ENCODE measurements around the gene SNX25. TPM values are rescaled to one million over a fixed set of nuclear protein-coding genes. Genes with fewer than 3 reads are reported as not detected.

SNX25 gene
- total and polyA plus RNA-seq, 4 donors = 2.8 to 13.9 (median 5.0) TPM

DNA sequence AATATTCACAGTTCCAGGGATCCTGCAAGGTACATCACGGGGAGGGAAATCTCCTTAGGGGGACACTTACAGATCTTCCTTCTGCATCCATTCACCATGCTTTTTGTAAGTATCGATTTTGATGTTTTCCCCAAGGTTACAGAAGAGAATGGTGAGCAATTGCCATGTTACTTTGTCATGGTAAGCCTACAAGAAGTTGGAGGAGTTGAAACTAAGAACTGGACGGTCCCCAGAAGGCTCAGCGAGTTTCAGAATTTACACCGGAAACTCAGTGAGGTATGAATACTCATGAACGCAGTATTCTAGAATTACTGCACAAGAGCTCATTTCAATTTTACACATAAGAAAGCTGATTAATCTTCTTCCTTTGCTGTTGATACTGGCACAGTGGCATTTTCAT lies 132.4 kb downstream of the SNX25 start:
- no peak for DNase-seq (ENCODE audit: low spot score)
- H3K27ac ChIP-seq (ENCODE audit: low read depth in 1 of 2, low read length in 2 of 2) = no peak overlapping the region
- no peaks in the 10 kb centered on the region for H3K27me3 ChIP-seq (ENCODE audit: control insufficient read depth in 4 of 4, insufficient read depth in 4 of 4, low read length in 3 of 4)
- peaks cover 0 to 10% (median 5%) of the 10 kb centered on the region in 4 donors for H3K36me3 ChIP-seq (ENCODE audit: control insufficient read depth in 4 of 4, insufficient read depth in 3 of 4, low read depth in 1 of 4, low read length in 3 of 4)
- WGBS = 93% methylated on average over 6 of the region's 6 CpGs
- no peak overlapping the region for H3K4me3 ChIP-seq (ENCODE audit: low read depth in 1 of 3, low read length in 3 of 3)
- H3K4me1 ChIP-seq (ENCODE audit: control insufficient read depth in 4 of 4, insufficient read depth in 4 of 4, low read length in 3 of 4) = no peaks in the 10 kb centered on the region
- no peaks in the 10 kb centered on the region for H3K9me3 ChIP-seq (ENCODE audit: control insufficient read depth in 4 of 4, low read length in 3 of 4)
- no peak overlapping the region for H3K9ac ChIP-seq (ENCODE audit: low read depth in 1 of 2, low read length in 2 of 2)
- TF ChIP-seq YY1 (IDR thresholded peaks at IDR 0.05) (no peak), EGR1 (IDR thresholded peaks at IDR 0.05; ENCODE audit: low read depth in 2 of 2) (no peak), HNF4G (IDR thresholded peaks at IDR 0.05) (no peak), RAD21 (IDR thresholded peaks at IDR 0.05) (no peak), JUND (IDR thresholded peaks at IDR 0.05) (no peak), GABPA (IDR thresholded peaks at IDR 0.05 in 1 of 2, conservative IDR thresholded peaks at IDR 0.05 in 1 of 2) (no peak), RXRA (IDR thresholded peaks at IDR 0.05) (no peak), MAX (IDR thresholded peaks at IDR 0.05) (no peak), TAF1 (conservative IDR thresholded peaks at IDR 0.05) (no peak)
- TF ChIP-seq, protein P1, sequence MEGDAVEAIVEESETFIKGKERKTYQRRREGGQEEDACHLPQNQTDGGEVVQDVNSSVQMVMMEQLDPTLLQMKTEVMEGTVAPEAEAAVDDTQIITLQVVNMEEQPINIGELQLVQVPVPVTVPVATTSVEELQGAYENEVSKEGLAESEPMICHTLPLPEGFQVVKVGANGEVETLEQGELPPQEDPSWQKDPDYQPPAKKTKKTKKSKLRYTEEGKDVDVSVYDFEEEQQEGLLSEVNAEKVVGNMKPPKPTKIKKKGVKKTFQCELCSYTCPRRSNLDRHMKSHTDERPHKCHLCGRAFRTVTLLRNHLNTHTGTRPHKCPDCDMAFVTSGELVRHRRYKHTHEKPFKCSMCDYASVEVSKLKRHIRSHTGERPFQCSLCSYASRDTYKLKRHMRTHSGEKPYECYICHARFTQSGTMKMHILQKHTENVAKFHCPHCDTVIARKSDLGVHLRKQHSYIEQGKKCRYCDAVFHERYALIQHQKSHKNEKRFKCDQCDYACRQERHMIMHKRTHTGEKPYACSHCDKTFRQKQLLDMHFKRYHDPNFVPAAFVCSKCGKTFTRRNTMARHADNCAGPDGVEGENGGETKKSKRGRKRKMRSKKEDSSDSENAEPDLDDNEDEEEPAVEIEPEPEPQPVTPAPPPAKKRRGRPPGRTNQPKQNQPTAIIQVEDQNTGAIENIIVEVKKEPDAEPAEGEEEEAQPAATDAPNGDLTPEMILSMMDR (IDR thresholded peaks at IDR 0.05; ENCODE audit: low read depth, low read length, missing input control) = no peak
- TF ChIP-seq, protein P2, sequence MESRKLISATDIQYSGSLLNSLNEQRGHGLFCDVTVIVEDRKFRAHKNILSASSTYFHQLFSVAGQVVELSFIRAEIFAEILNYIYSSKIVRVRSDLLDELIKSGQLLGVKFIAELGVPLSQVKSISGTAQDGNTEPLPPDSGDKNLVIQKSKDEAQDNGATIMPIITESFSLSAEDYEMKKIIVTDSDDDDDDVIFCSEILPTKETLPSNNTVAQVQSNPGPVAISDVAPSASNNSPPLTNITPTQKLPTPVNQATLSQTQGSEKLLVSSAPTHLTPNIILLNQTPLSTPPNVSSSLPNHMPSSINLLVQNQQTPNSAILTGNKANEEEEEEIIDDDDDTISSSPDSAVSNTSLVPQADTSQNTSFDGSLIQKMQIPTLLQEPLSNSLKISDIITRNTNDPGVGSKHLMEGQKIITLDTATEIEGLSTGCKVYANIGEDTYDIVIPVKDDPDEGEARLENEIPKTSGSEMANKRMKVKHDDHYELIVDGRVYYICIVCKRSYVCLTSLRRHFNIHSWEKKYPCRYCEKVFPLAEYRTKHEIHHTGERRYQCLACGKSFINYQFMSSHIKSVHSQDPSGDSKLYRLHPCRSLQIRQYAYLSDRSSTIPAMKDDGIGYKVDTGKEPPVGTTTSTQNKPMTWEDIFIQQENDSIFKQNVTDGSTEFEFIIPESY (IDR thresholded peaks at IDR 0.05) = no peak
- TF ChIP-seq, protein P3, sequence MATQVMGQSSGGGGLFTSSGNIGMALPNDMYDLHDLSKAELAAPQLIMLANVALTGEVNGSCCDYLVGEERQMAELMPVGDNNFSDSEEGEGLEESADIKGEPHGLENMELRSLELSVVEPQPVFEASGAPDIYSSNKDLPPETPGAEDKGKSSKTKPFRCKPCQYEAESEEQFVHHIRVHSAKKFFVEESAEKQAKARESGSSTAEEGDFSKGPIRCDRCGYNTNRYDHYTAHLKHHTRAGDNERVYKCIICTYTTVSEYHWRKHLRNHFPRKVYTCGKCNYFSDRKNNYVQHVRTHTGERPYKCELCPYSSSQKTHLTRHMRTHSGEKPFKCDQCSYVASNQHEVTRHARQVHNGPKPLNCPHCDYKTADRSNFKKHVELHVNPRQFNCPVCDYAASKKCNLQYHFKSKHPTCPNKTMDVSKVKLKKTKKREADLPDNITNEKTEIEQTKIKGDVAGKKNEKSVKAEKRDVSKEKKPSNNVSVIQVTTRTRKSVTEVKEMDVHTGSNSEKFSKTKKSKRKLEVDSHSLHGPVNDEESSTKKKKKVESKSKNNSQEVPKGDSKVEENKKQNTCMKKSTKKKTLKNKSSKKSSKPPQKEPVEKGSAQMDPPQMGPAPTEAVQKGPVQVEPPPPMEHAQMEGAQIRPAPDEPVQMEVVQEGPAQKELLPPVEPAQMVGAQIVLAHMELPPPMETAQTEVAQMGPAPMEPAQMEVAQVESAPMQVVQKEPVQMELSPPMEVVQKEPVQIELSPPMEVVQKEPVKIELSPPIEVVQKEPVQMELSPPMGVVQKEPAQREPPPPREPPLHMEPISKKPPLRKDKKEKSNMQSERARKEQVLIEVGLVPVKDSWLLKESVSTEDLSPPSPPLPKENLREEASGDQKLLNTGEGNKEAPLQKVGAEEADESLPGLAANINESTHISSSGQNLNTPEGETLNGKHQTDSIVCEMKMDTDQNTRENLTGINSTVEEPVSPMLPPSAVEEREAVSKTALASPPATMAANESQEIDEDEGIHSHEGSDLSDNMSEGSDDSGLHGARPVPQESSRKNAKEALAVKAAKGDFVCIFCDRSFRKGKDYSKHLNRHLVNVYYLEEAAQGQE (IDR thresholded peaks at IDR 0.05) = no peak

GRCh38 chr4:185343726-185344581 lies 134.6 kb downstream of the SNX25 start:
- no peaks in the 10 kb centered on the region for H3K4me1 ChIP-seq (ENCODE audit: control insufficient read depth in 4 of 4, insufficient read depth in 4 of 4, low read length in 3 of 4)
- no peak overlapping the region for H3K4me3 ChIP-seq (ENCODE audit: low read depth in 1 of 3, low read length in 3 of 3)
- H3K27ac ChIP-seq (ENCODE audit: low read depth in 1 of 2, low read length in 2 of 2) = no peak overlapping the region
- 89% methylated on average over 15 of the region's 15 CpGs for WGBS
- H3K36me3 ChIP-seq (ENCODE audit: control insufficient read depth in 4 of 4, insufficient read depth in 3 of 4, low read depth in 1 of 4, low read length in 3 of 4) = peaks cover 0 to 13% (median 6%) of the 10 kb centered on the region in 4 donors
- no peaks in the 10 kb centered on the region for H3K27me3 ChIP-seq (ENCODE audit: control insufficient read depth in 4 of 4, insufficient read depth in 4 of 4, low read length in 3 of 4)
- no peaks in the 10 kb centered on the region for H3K9me3 ChIP-seq (ENCODE audit: control insufficient read depth in 4 of 4, low read length in 3 of 4)
- no peak overlapping the region for H3K9ac ChIP-seq (ENCODE audit: low read depth in 1 of 2, low read length in 2 of 2)
- TF ChIP-seq MAX (IDR thresholded peaks at IDR 0.05) (no peak), RXRA (IDR thresholded peaks at IDR 0.05) (no peak), YY1 (IDR thresholded peaks at IDR 0.05) (no peak), SP1 (IDR thresholded peaks at IDR 0.05) (no peak), JUND (IDR thresholded peaks at IDR 0.05) (no peak), HNF4G (IDR thresholded peaks at IDR 0.05) (no peak), FOXA1 (IDR thresholded peaks at IDR 0.05) (no peak)
- TF ChIP-seq, protein P1 (IDR thresholded peaks at IDR 0.05; ENCODE audit: low read depth, low read length, missing input control) = no peak
- no peak for DNase-seq (ENCODE audit: low spot score)

Measured in liver (tissue), 9 donors.